Measurements from ENCODE around the gene MPP2.

DNA sequence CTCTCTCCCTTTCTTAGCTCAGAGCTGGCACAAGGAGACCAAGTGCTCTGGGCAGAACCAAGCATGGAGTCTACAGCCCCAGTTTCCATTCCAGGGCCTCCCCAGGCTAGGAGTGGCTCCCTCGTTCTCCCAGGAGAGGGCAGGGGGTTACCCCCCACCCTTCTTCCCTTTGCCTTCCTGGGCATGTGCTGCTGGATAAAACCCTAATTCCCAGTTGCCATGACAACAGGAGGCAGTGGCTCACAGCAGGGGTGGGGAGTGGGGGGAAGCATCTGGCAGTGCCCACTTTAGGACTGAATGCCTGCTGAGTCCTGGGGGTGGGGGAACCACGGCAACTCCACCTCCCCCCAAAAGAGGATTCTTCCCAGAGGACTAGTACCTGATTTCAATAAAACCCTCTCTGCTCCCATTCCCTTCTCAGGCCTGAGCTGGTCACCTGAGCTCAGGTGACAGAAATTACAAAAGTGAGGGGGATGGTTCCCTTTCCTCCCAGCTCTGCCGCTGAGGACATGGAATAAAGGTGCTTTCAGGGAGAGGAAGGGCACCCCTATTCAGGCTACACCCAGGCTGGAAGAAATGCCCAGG is 1.8 kb downstream of the MPP2 start:
- no peak for TF ChIP-seq POLR2A (IDR thresholded peaks at IDR 0.05)
- TF ChIP-seq, protein P1, sequence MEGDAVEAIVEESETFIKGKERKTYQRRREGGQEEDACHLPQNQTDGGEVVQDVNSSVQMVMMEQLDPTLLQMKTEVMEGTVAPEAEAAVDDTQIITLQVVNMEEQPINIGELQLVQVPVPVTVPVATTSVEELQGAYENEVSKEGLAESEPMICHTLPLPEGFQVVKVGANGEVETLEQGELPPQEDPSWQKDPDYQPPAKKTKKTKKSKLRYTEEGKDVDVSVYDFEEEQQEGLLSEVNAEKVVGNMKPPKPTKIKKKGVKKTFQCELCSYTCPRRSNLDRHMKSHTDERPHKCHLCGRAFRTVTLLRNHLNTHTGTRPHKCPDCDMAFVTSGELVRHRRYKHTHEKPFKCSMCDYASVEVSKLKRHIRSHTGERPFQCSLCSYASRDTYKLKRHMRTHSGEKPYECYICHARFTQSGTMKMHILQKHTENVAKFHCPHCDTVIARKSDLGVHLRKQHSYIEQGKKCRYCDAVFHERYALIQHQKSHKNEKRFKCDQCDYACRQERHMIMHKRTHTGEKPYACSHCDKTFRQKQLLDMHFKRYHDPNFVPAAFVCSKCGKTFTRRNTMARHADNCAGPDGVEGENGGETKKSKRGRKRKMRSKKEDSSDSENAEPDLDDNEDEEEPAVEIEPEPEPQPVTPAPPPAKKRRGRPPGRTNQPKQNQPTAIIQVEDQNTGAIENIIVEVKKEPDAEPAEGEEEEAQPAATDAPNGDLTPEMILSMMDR (IDR thresholded peaks at IDR 0.05) = no peak
